NCI-H526 (cell line): ENCODE data around the gene STAB1.

Experiments used
- DNase-seq, 2 experiments: peaks; one replicate each; lab custom pipeline; 2025; lab: John Stamatoyannopoulos, UW

Gene STAB1

GRCh38 chr3:52534281-52535183, 39.4 kb downstream of the STAB1 start:
- peak; percentile 78 to 92 for DNase-seq

DNA sequence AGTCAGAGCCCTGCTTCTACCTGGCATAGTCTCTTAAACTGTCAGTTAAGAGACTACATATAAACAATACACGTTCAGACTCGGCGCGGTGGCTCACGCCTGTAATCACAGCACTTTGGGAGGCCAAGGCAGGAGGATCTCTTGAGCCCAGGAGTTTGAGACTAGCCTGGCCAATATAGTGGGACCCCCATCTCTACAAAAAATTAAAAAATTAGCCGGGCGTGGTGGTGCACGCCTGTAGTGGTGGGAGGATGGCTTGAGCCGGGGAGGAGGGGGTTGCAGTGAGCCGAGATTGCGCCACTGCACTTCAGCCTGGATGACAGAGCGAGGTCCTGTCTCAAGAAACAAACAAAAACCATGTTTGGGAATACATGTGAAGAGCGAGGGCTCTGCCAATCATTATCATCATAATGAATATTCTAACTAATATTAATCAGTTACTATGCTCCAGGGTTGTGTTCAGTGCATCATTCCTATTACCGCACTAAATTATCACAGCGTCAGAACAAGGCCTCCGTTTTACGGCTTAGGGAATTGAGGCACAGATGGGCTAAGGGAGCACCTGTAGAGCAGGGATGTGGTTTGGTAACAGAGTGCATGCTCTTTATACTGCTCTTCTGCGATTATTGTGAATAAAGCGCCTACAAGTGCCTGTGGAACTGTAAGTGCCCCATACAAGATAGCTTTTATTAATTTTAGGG, 40.4 kb downstream of the STAB1 start:
- no peak for DNase-seq

GRCh38 chr3:52536112-52536368, 40.9 kb downstream of the STAB1 start:
- DNase-seq, result no peak

DNA sequence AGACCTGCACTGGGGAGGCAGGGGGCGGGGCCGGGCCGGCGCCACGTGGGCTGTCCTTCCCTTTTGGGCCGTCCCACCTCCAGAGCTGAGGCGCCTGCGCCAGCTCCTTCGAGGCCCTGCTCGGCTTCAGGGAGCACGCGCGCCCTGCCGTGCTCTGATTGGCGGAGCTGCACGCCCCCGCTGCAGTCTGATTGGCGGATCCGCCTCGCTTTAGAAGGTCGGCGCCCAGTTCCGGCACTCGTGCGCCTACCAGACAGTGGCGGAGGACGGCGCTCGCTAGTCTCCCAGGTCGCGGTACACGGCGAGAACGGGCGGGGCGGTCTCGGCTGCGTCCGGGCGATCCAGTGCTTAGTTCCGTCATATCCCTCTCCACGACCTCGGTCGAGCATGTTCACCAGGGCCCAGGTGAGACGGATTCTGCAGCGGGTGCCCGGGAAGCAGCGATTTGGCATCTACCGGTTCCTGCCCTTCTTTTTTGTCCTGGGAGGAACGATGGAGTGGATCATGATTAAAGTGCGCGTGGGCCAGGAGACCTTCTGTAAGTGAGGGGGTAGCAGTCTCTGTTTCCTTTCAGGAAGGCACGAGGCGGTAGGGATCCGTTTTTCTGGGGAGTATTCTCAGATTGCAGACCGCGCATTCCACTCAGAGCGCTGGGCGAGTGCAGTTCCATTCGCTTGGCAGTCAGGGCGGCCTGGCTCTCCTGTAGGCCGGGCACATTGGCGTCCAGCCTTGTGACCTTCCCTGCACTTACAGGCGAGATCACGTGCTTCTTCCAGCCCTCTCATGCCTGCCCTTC, 41.4 kb downstream of the STAB1 start, which contains the start of gene UQCC5:
Gene UQCC5 (plus strand): TSS at position 237 of the 796 bp plus-strand sequence. CDS start 151 bp downstream, at position 388.
- DNase-seq, result peak; percentile 97 to 100

- no peak for DNase-seq
Observed at GRCh38 chr3:52537165-52537620, 42.1 kb downstream of the STAB1 start.

GRCh38 chr3:52537726-52538421, 42.7 kb downstream of the STAB1 start:
- no peak for DNase-seq

GRCh38 chr3:52539010-52539653, 44.0 kb downstream of the STAB1 start:
- no peak for DNase-seq

GRCh38 chr3:52541050-52541449, 45.9 kb downstream of the STAB1 start:
- DNase-seq, result no peak

GRCh38 chr3:52544937-52545336, 49.8 kb downstream of the STAB1 start:
- DNase-seq, result no peak

DNA sequence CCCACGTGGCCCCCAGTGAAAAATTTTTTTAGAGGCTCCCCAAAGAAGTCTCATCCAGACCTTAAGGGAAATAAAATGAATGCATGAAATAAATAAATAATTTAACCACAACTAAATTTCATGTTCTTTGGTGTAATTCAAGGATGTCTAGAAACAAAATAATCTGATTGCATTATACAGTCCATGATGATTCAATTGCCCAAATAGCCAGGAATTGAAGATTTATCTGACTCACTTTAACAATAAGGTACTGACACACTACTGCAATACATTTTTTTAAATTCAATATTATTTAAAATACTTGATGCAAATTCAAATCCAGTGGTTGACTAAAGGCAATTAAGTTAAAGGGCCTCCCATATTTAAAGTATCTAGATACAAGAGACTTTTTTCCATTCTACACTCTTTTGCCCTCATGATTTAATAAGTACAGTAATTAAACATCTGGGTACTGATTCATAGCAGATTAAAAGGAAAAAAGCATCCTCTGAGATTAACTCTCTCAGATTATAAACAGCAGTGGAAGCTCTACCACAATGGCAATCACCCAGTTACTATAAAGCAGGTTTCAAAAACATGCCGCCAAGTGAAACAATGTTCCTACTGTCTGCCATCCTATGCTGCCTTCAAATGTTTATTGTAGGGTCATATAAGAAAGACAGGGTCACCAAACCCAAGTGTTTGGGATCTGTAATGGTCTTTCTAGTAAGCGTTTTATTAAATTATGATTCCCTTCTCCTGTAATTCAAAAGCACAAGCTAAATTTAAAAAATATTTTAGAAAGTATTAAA, 51.2 kb downstream of the STAB1 start:
- peak in 1 of 2 experiments; percentile 52 for DNase-seq

- DNase-seq, result no peak
Observed at GRCh38 chr3:52547143-52547542, 52.0 kb downstream of the STAB1 start.

DNA sequence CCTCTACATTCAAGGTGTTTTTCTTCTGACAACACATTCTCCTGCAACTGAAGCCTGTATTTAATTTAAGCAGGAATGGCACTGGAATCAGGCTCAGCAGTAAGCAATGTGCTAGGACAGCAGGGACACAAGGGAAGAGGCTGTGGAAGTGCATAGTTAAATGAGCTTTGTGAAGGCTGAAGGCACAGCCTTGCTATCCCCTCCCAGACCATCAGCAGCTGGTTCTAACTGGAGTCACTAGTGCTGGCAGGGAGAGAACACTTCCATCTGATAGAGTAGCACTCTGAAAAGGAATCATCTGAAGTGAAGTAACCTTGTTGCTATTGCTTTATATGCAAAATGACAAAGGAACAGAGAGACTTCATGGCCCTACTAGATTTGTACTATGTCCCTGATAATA, 56.0 kb downstream of the STAB1 start:
- no peak for DNase-seq

DNA sequence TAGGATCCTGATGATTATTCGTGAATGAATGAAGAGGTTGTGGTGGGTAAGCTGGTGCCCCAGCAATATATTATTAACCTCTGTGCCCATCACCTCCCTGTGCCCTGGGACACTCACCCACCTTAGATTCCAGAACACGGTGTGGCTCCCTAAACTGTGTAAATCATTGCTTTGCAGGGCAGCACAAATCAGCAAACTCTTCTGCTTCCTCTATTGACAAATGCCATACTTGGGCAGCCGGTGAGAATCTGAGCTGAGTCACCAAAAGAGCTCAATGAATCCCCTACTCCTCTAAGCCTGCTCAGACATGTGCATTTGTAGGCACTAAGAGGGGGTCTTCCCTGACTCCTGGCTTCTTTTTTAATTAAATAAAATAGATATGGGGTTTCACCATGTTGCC, 57.0 kb downstream of the STAB1 start:
- DNase-seq, result no peak

GRCh38 chr3:52554026-52554755, 59.1 kb downstream of the STAB1 start:
- DNase-seq, result no peak

DNA sequence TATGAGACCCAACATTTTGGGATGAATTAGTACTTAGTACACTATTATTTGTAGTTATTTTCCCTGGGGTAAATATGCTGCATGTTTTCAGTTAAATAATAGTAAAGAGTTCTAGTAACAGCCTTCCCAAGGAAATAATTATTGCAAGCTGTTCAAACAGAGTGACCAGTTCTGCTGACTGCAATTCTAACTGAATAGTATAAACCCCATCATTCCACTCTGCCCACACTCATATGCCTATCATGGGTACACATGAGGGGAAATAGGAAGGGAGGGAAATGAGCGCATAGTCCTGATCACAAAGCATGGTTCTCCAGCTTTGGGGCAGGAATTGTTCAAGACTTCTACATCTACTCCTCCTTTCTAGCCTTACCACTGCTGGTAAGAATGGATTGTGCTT, 59.9 kb downstream of the STAB1 start:
- no peak for DNase-seq

- no peak for DNase-seq
Observed at GRCh38 chr3:52557011-52557960, 62.1 kb downstream of the STAB1 start.

DNA sequence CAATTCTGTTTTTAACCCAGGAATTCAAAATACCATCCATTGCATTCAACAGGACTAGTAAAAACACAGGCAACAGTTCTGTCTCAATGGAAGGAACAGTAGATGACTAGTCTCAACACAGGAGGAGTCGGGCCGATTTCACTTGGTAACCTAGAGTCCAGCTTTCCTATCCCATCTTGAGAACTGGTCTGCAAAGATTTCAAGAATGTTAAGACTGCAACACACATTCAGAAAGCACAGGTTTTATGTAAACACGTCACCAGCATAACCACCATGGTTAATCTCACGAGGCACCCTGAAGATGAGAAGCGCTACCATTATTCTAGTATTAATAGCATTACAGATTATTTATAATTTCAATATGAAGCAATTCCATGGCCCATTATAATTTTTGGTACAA, 63.3 kb downstream of the STAB1 start:
- DNase-seq, result no peak

GRCh38 chr3:52561028-52561747, 66.0 kb downstream of the STAB1 start:
- no peak for DNase-seq
